DND-41 (cell line): ENCODE data around the gene E2F4.

Source experiments
- EZH2 ChIP-seq: IDR thresholded peaks from 3 replicates; pipeline ENCODE4 v1.6.1; 2012; ENCODE audit warnings: borderline replicate concordance, low read depth, mild to moderate bottlenecking, moderate library complexity, low read length, inconsistent platforms; ENCODE audit not compliant: severe bottlenecking
- TF ChIP-seq, protein P1 (sequence below): IDR thresholded peaks from 2 replicates; pipeline ENCODE4 v1.5.1; 2012; ENCODE audit warnings: borderline replicate concordance, low read length, moderate library complexity, mild to moderate bottlenecking; ENCODE audit not compliant: poor library complexity, severe bottlenecking; ENCODE audit errors: extremely low read depth

GRCh38 chr16:67149276-67150046 is 42.5 kb upstream of the E2F4 start:
- TF ChIP-seq, protein P1, sequence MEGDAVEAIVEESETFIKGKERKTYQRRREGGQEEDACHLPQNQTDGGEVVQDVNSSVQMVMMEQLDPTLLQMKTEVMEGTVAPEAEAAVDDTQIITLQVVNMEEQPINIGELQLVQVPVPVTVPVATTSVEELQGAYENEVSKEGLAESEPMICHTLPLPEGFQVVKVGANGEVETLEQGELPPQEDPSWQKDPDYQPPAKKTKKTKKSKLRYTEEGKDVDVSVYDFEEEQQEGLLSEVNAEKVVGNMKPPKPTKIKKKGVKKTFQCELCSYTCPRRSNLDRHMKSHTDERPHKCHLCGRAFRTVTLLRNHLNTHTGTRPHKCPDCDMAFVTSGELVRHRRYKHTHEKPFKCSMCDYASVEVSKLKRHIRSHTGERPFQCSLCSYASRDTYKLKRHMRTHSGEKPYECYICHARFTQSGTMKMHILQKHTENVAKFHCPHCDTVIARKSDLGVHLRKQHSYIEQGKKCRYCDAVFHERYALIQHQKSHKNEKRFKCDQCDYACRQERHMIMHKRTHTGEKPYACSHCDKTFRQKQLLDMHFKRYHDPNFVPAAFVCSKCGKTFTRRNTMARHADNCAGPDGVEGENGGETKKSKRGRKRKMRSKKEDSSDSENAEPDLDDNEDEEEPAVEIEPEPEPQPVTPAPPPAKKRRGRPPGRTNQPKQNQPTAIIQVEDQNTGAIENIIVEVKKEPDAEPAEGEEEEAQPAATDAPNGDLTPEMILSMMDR = no peak
- TF ChIP-seq EZH2 = no peak
